Measurements from ENCODE around the gene CCNY.

CCNY gene

GRCh38 chr10:35565602-35566081 lies 229.3 kb downstream of the CCNY start:
- H3K18ac ChIP-seq (ENCODE audit: low read depth in 1 of 2, low read length in 2 of 2) = no peak overlapping the region
- peak overlapping the region in 1 of 2 experiments; percentile 70 for H3K4ac ChIP-seq (ENCODE audit: low read depth in 1 of 2, low read length in 2 of 2)
- H3K27me3 ChIP-seq (ENCODE audit: control insufficient read depth in 1 of 2, insufficient read depth in 1 of 2, low read length in 2 of 2) = no peaks in the 10 kb centered on the region
- no peak overlapping the region for H2BK120ac ChIP-seq (ENCODE audit: low read depth, low read length)
- H4K8ac ChIP-seq (ENCODE audit: low read length) = no peak overlapping the region
- H3K4me1 ChIP-seq (ENCODE audit: control insufficient read depth, insufficient read depth, low read depth, low read length) = peaks cover 27% of the 10 kb centered on the region
- no peak overlapping the region for H2AFZ ChIP-seq (ENCODE audit: low read depth, low read length)
- peak overlapping the region in 1 of 2 experiments; percentile 5 for H3K14ac ChIP-seq (ENCODE audit: low read length in 2 of 2)
- H3K4me2 ChIP-seq (ENCODE audit: low read length, poor library complexity, severe bottlenecking) = no peak overlapping the region
- H3K27ac ChIP-seq (ENCODE audit: low read length, poor library complexity, severe bottlenecking) = no peak overlapping the region
- DNase-seq = no peak
- no peak overlapping the region for H2BK5ac ChIP-seq (ENCODE audit: low read depth, low read length, poor library complexity, severe bottlenecking)
- H3K4me3 ChIP-seq (ENCODE audit: insufficient read depth in 1 of 2, low read depth in 1 of 2, low read length in 2 of 2) = no peak overlapping the region
- no peaks in the 10 kb centered on the region for H3K9me3 ChIP-seq (ENCODE audit: control insufficient read depth, low read length)
- peaks cover 39 to 45% of the 10 kb centered on the region in 2 experiments for H3K36me3 ChIP-seq (ENCODE audit: control insufficient read depth in 1 of 2, insufficient read depth in 2 of 2, low read depth in 1 of 2, low read length in 2 of 2)
- H2AK5ac ChIP-seq (ENCODE audit: low read length, severe bottlenecking) = no peak overlapping the region
- no peak overlapping the region for H4K91ac ChIP-seq (ENCODE audit: low read length)
- H2BK12ac ChIP-seq (ENCODE audit: low read length in 2 of 2) = no peak overlapping the region
- 95% methylated on average over 8 of the region's 8 CpGs for WGBS
- H3K79me1 ChIP-seq (replicated peaks; ENCODE audit: low read length, poor library complexity, severe bottlenecking) = peaks cover 35% of the 10 kb centered on the region
- peak overlapping the region; percentile 42 for H3K9ac ChIP-seq (ENCODE audit: low read length)
- no peak overlapping the region for H2BK15ac ChIP-seq (ENCODE audit: low read depth, poor library complexity, severe bottlenecking)
- no peak overlapping the region for H3K23ac ChIP-seq (ENCODE audit: low read length in 2 of 2)

GRCh38 chr10:35567951-35568350 lies 231.6 kb downstream of the CCNY start:
- H3K9me3 ChIP-seq (ENCODE audit: control insufficient read depth, low read length) = no peaks in the 10 kb centered on the region
- no peak overlapping the region for H2AK5ac ChIP-seq (ENCODE audit: low read length, severe bottlenecking)
- H2BK5ac ChIP-seq (ENCODE audit: low read depth, low read length, poor library complexity, severe bottlenecking) = no peak overlapping the region
- peaks cover 31 to 46% of the 10 kb centered on the region in 2 experiments for H3K36me3 ChIP-seq (ENCODE audit: control insufficient read depth in 1 of 2, insufficient read depth in 2 of 2, low read depth in 1 of 2, low read length in 2 of 2)
- no peak overlapping the region for H2BK120ac ChIP-seq (ENCODE audit: low read depth, low read length)
- H3K23ac ChIP-seq (ENCODE audit: low read length in 2 of 2) = no peak overlapping the region
- no peak overlapping the region for H3K4ac ChIP-seq (ENCODE audit: low read depth in 1 of 2, low read length in 2 of 2)
- no peak for DNase-seq
- H3K79me1 ChIP-seq (replicated peaks; ENCODE audit: low read length, poor library complexity, severe bottlenecking) = peaks cover 23% of the 10 kb centered on the region
- no peak overlapping the region for H2AFZ ChIP-seq (ENCODE audit: low read depth, low read length)
- no peak overlapping the region for H3K14ac ChIP-seq (ENCODE audit: low read length in 2 of 2)
- H3K27ac ChIP-seq (ENCODE audit: low read length, poor library complexity, severe bottlenecking) = no peak overlapping the region
- H4K91ac ChIP-seq (ENCODE audit: low read length) = no peak overlapping the region
- H2BK12ac ChIP-seq (ENCODE audit: low read length in 2 of 2) = no peak overlapping the region
- H2BK15ac ChIP-seq (ENCODE audit: low read depth, poor library complexity, severe bottlenecking) = no peak overlapping the region
- H3K27me3 ChIP-seq (ENCODE audit: control insufficient read depth in 1 of 2, insufficient read depth in 1 of 2, low read length in 2 of 2) = no peaks in the 10 kb centered on the region
- no peak overlapping the region for H3K4me3 ChIP-seq (ENCODE audit: insufficient read depth in 1 of 2, low read depth in 1 of 2, low read length in 2 of 2)
- no peak overlapping the region for H3K18ac ChIP-seq (ENCODE audit: low read depth in 1 of 2, low read length in 2 of 2)
- H4K8ac ChIP-seq (ENCODE audit: low read length) = no peak overlapping the region
- no peak overlapping the region for H3K4me2 ChIP-seq (ENCODE audit: low read length, poor library complexity, severe bottlenecking)
- WGBS = 97% methylated on average over 6 of the region's 6 CpGs
- H3K4me1 ChIP-seq (ENCODE audit: control insufficient read depth, insufficient read depth, low read depth, low read length) = peaks cover 27% of the 10 kb centered on the region
- no peak overlapping the region for H3K9ac ChIP-seq (ENCODE audit: low read length)

GRCh38 chr10:35568483-35569015 lies 232.2 kb downstream of the CCNY start:
- Histone ChIP-seq H3K4me3 (ENCODE audit: insufficient read depth in 1 of 2, low read depth in 1 of 2, low read length in 2 of 2) (no peak overlapping the region), H2BK12ac (ENCODE audit: low read length in 2 of 2) (no peak overlapping the region), H3K4me1 (ENCODE audit: control insufficient read depth, insufficient read depth, low read depth, low read length) (peaks cover 29% of the 10 kb centered on the region), H2AK5ac (ENCODE audit: low read length, severe bottlenecking) (peak overlapping the region; percentile 31), H3K4ac (ENCODE audit: low read depth in 1 of 2, low read length in 2 of 2) (no peak overlapping the region), H3K27ac (ENCODE audit: low read length, poor library complexity, severe bottlenecking) (no peak overlapping the region), H2BK15ac (ENCODE audit: low read depth, poor library complexity, severe bottlenecking) (no peak overlapping the region), H3K4me2 (ENCODE audit: low read length, poor library complexity, severe bottlenecking) (no peak overlapping the region), H2BK5ac (ENCODE audit: low read depth, low read length, poor library complexity, severe bottlenecking) (no peak overlapping the region), H2AFZ (ENCODE audit: low read depth, low read length) (no peak overlapping the region), H4K91ac (ENCODE audit: low read length) (no peak overlapping the region), H3K79me1 (replicated peaks; ENCODE audit: low read length, poor library complexity, severe bottlenecking) (peaks cover 23% of the 10 kb centered on the region), H3K27me3 (ENCODE audit: control insufficient read depth in 1 of 2, insufficient read depth in 1 of 2, low read length in 2 of 2) (no peaks in the 10 kb centered on the region), H2BK120ac (ENCODE audit: low read depth, low read length) (no peak overlapping the region), H3K9me3 (ENCODE audit: control insufficient read depth, low read length) (no peaks in the 10 kb centered on the region), H3K18ac (ENCODE audit: low read depth in 1 of 2, low read length in 2 of 2) (no peak overlapping the region), H3K9ac (ENCODE audit: low read length) (no peak overlapping the region), H4K8ac (ENCODE audit: low read length) (no peak overlapping the region), H3K36me3 (ENCODE audit: control insufficient read depth in 1 of 2, insufficient read depth in 2 of 2, low read depth in 1 of 2, low read length in 2 of 2) (peaks cover 31 to 46% of the 10 kb centered on the region in 2 experiments), H3K14ac (ENCODE audit: low read length in 2 of 2) (no peak overlapping the region), H3K23ac (ENCODE audit: low read length in 2 of 2) (no peak overlapping the region)
- DNase-seq = no peak
- 96% methylated on average over 20 of the region's 20 CpGs for WGBS

DNA sequence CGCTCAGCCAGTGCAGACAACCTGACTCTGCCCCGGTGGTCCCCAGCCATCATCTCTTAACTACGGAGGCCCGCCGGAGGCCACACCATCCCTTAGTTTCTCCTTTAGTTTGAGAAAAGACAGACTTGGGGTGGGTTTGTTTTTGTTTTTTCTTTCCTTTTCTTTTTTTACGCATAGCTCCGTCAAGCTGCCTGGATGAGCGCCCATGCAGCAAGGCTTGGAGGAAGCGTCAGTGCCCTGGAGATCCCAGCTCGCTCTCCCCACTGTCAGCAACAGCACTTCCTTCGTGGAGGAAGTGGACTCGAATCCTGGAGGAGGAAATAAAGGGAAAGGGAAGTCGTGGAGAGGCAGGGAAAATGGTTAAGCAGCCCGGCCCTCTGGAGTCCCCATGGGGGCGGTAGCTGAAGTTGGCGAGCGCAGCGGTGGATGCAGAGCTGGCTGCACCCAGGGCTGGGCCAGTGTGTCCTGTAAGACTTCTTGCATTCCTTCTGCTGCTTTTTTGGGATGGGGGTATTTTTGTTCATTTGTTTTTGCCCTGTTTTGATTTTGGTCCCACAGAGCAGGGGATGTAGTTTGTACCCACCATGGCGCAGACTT lies 232.9 kb downstream of the CCNY start:
- no peaks in the 10 kb centered on the region for H3K9me3 ChIP-seq (ENCODE audit: control insufficient read depth, low read length)
- H3K18ac ChIP-seq (ENCODE audit: low read depth in 1 of 2, low read length in 2 of 2) = no peak overlapping the region
- H3K27ac ChIP-seq (ENCODE audit: low read length, poor library complexity, severe bottlenecking) = no peak overlapping the region
- H2BK12ac ChIP-seq (ENCODE audit: low read length in 2 of 2) = no peak overlapping the region
- no peak overlapping the region for H3K9ac ChIP-seq (ENCODE audit: low read length)
- H4K8ac ChIP-seq (ENCODE audit: low read length) = no peak overlapping the region
- no peak overlapping the region for H4K91ac ChIP-seq (ENCODE audit: low read length)
- H2BK5ac ChIP-seq (ENCODE audit: low read depth, low read length, poor library complexity, severe bottlenecking) = no peak overlapping the region
- no peak overlapping the region for H3K4me3 ChIP-seq (ENCODE audit: insufficient read depth in 1 of 2, low read depth in 1 of 2, low read length in 2 of 2)
- peaks cover 28 to 49% of the 10 kb centered on the region in 2 experiments for H3K36me3 ChIP-seq (ENCODE audit: control insufficient read depth in 1 of 2, insufficient read depth in 2 of 2, low read depth in 1 of 2, low read length in 2 of 2)
- H3K27me3 ChIP-seq (ENCODE audit: control insufficient read depth in 1 of 2, insufficient read depth in 1 of 2, low read length in 2 of 2) = no peaks in the 10 kb centered on the region
- peaks cover 21% of the 10 kb centered on the region for H3K79me1 ChIP-seq (replicated peaks; ENCODE audit: low read length, poor library complexity, severe bottlenecking)
- H2AK5ac ChIP-seq (ENCODE audit: low read length, severe bottlenecking) = no peak overlapping the region
- no peak overlapping the region for H2AFZ ChIP-seq (ENCODE audit: low read depth, low read length)
- no peak for DNase-seq
- peaks cover 29% of the 10 kb centered on the region for H3K4me1 ChIP-seq (ENCODE audit: control insufficient read depth, insufficient read depth, low read depth, low read length)
- no peak overlapping the region for H2BK15ac ChIP-seq (ENCODE audit: low read depth, poor library complexity, severe bottlenecking)
- no peak overlapping the region for H3K14ac ChIP-seq (ENCODE audit: low read length in 2 of 2)
- no peak overlapping the region for H3K4me2 ChIP-seq (ENCODE audit: low read length, poor library complexity, severe bottlenecking)
- 96% methylated on average over 19 of the region's 19 CpGs for WGBS
- no peak overlapping the region for H3K4ac ChIP-seq (ENCODE audit: low read depth in 1 of 2, low read length in 2 of 2)
- no peak overlapping the region for H3K23ac ChIP-seq (ENCODE audit: low read length in 2 of 2)
- H2BK120ac ChIP-seq (ENCODE audit: low read depth, low read length) = no peak overlapping the region
